Measurements from ENCODE around the gene TMTC2.

TMTC2 gene

GRCh38 chr12:83036847-83037246 lies 350.1 kb downstream of the TMTC2 start:
- DNase-seq: no peak

- no peak for DNase-seq
Observed at GRCh38 chr12:83039413-83039812, 352.7 kb downstream of the TMTC2 start.

- DNase-seq: no peak
Observed at GRCh38 chr12:83040339-83040738, 353.6 kb downstream of the TMTC2 start.

GRCh38 chr12:83040991-83041390 lies 354.3 kb downstream of the TMTC2 start:
- no peak for DNase-seq

GRCh38 chr12:83042441-83043200 lies 355.9 kb downstream of the TMTC2 start:
- DNase-seq: no peak

DNA sequence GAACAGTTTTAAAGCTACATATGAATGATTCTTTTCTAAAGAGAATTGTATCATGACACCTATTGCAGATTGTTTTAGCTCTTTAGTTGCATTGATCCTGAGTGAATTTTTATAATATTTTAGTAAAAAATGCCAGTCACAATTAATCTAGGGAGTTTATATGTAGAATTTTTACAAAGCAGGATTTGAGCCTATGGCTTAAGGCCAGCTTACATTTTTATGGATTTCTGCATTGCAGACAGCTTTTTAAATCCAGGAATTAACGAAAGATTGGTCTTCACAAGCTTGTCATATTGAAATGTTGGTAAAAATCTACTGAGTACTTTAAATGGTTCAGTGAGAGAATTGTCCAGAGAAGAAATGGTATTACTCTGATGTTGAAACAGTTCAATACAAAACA lies 358.0 kb downstream of the TMTC2 start:
- no peak for DNase-seq

DNA sequence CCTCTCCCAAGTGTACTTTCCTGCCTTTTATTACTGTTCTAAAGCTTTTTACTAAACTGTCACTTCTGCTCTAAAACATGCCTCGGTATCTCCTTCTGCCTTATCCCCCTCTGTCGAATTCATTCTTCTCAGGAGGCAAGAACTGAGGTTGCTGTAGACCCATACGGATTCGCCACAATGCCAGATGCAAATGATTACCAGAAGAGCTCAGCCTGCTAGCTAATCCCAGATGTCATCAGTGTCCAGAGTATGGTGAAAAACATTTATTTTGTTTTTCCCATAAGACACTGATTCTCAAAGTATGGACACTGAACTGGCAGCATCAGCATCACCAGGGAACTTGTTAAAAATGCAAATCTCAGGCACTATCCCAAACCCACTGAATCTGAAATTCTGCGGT lies 359.3 kb downstream of the TMTC2 start:
- DNase-seq: no peak

GRCh38 chr12:83049306-83049705 lies 362.6 kb downstream of the TMTC2 start:
- no peak for DNase-seq

DNA sequence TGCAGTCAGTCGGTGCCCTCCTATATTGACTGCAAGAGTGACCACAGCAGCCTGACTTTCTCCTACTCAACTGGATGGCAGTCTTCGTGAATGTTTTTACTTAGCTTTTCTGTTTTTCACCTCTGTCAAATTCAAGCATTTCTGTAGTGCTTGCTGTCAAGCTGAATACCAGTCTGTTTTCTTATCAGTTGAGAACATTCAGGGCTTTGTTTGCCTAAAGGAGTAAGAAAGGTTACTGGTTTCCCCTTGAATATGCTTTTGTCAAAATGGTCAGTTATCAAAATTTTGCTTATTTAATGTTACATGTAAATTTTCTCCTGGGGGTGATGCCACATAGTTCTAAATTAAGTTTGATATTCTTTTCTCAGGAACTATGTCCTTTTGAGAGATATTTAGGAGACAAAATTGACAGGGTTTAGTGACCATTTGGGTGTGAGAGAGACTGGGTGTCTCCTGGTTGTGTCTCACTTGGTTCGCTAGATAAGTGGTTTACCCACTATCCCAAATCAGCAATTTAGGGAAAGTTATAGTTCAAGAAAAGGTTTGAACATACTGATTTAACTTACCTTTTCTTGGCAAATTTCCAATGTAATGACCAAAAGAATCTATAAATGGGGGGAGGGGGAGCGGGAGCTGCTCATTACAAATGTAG lies 366.3 kb downstream of the TMTC2 start:
- DNase-seq: no peak

- no peak for DNase-seq
Observed at GRCh38 chr12:83057436-83057835, 370.7 kb downstream of the TMTC2 start.

- no peak for DNase-seq
Observed at GRCh38 chr12:83059107-83059506, 372.4 kb downstream of the TMTC2 start.

GRCh38 chr12:83065562-83065961 lies 378.9 kb downstream of the TMTC2 start:
- no peak for DNase-seq

DNA sequence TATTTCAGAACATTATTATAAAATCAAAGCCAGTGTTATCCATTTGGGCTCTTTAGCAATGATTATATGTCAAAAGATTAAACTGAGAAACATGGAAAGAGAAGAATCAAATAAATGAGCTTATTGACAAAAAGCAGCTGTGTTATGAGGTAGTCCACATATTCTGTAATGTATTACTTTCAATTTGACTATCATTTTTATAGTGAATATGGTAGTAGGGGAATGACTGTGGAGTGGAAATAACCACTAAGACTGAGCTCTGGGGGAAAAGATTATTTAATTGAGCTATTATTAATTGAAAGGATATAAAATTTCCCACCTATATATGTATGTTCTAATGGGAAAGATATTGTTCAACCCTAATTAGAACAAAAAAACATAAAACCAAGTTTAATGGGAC lies 381.3 kb downstream of the TMTC2 start:
- no peak for DNase-seq

GRCh38 chr12:83074358-83074894 lies 387.7 kb downstream of the TMTC2 start:
- DNase-seq: no peak

- DNase-seq: no peak
Observed at GRCh38 chr12:83075471-83075870, 388.8 kb downstream of the TMTC2 start.

DNA sequence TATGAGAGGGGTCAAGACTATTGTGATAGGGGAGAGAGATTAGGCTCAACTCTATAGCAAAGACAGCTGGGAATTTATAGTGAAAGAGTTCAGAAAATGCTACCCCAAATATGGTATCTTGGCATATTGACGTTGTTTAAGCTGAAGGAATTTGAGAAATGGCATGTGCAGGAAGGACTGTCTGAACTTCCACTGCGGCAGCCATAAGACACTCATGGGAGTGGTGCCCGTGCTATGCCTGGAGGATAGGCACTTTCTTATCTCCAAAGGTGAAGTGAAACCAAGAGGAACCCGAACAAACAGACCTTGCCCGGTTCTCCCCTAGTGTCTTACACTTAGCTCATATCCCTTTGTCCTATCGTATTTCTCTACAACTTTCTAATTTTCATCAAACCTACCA lies 390.3 kb downstream of the TMTC2 start:
- DNase-seq: no peak

- no peak for DNase-seq
Observed at GRCh38 chr12:83082690-83083276, 396.1 kb downstream of the TMTC2 start.

DNA sequence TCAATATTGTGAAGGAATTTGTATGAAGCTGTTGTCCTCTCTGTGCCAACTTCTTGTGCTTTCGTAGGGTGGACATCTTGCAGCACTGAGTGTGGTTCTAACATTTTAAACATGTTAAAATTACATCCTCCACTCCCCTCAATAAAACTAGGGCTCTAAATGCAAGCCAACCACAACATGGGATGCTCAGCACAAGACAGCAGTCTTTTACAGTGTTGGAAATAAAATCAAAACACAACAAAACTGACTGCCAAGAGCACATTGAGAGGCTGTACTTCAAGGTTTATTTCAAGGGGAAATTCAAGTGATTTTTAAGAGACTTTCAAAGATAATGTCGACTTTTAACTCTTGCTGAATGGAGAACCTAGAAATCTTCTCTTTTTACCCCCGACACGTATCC lies 396.9 kb downstream of the TMTC2 start:
- DNase-seq: no peak

GRCh38 chr12:83084516-83085234 lies 398.0 kb downstream of the TMTC2 start:
- no peak for DNase-seq

- no peak for DNase-seq
Observed at GRCh38 chr12:83086023-83086422, 399.3 kb downstream of the TMTC2 start.

DNA sequence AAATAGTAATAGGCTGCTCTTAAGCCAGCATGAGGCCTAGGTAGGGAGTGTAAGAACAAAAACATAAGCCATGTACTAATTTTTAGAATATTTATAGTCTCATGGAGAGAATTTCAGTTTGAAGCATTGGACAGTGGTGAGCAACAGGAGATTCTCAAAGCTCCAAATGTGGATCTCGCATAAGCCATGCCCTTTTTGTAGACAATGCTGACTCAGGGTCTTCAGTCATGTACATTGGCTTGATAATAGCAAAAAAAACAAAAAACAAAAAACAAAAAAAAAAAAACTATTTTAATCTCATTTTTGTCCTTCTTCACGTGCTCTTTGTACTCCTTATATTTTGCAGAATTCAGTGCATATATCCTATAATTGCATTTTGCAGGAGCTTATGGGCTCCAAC lies 402.9 kb downstream of the TMTC2 start:
- DNase-seq: no peak

- DNase-seq: no peak
Observed at GRCh38 chr12:83092129-83092528, 405.4 kb downstream of the TMTC2 start.

GRCh38 chr12:83092606-83093005 lies 405.9 kb downstream of the TMTC2 start:
- no peak for DNase-seq
